Fibroblast of lung (primary cell): ENCODE data around the gene GIMAP7. TPM values are rescaled to one million over a fixed set of nuclear protein-coding genes. Genes with fewer than 3 reads are reported as not detected.
"Not testable (repeated sequence)": the region's sequence is repeated elsewhere in the genome, so short reads cannot be mapped to it uniquely, and the experiment has no call there.

Experiments used
- DNase-seq, 2 donors: peaks; one replicate each; pipeline versions ENCODE4 v3.0.0 to v3.0.0-alpha.2; 2010; ENCODE audit warnings: low read depth in 2 of 2
- H2AFZ ChIP-seq: 2 replicates; pipeline ENCODE4 v1.5.1; 2012; ENCODE audit warnings: low read length, control low read depth, inconsistent platforms
- H3K27ac ChIP-seq: 2 replicates; pipeline ENCODE4 v1.5.1; 2011; ENCODE audit warnings: low read length, control low read depth; ENCODE audit not compliant: insufficient read depth
- H3K27me3 ChIP-seq: 2 replicates; pipeline ENCODE4 v1.5.1; 2011; ENCODE audit warnings: mild to moderate bottlenecking, low read length; ENCODE audit not compliant: control insufficient read depth, insufficient read depth
- H3K36me3 ChIP-seq: 2 replicates; pipeline ENCODE4 v1.5.1; 2011; ENCODE audit warnings: low read length; ENCODE audit not compliant: control insufficient read depth, insufficient read depth
- H3K4me1 ChIP-seq: 2 replicates; pipeline ENCODE4 v1.5.1; 2011; ENCODE audit warnings: low read length; ENCODE audit not compliant: control insufficient read depth, insufficient read depth; ENCODE audit errors: extremely low read depth
- H3K4me2 ChIP-seq: 2 replicates; pipeline ENCODE4 v1.5.1; 2011; ENCODE audit warnings: low read length, control low read depth; ENCODE audit not compliant: insufficient read depth; ENCODE audit errors: extremely low read depth
- H3K4me3 ChIP-seq, 4 experiments: fragments of 200-600 bp in 1 of 4; sonication (generic) in 1 of 4; replicated peaks in 1 of 4; 2 replicates each; pipeline ENCODE4 v1.5.1; 2011 to 2016; ENCODE audit warnings: low read length in 4 of 4, low read depth in 3 of 4, mild to moderate bottlenecking in 3 of 4, control low read depth in 2 of 4, inconsistent platforms in 1 of 4, mixed read lengths in 1 of 4; ENCODE audit not compliant: insufficient read depth in 1 of 4; ENCODE audit errors: control extremely low read depth in 1 of 4
- H3K79me2 ChIP-seq: 2 replicates; pipeline ENCODE4 v1.5.1; 2012; ENCODE audit warnings: mild to moderate bottlenecking, low read length, inconsistent platforms; ENCODE audit not compliant: control insufficient read depth, insufficient read depth
- H3K9ac ChIP-seq: 2 replicates; pipeline ENCODE4 v1.5.1; 2011; ENCODE audit warnings: mild to moderate bottlenecking, low read length, control low read depth; ENCODE audit not compliant: insufficient read depth
- H3K9me3 ChIP-seq: 2 replicates; pipeline ENCODE4 v1.5.1; 2012; ENCODE audit warnings: low read depth, low read length; ENCODE audit not compliant: control insufficient read depth, insufficient read depth
- H4K20me1 ChIP-seq: 2 replicates; pipeline ENCODE4 v1.5.1; 2011; ENCODE audit warnings: low read length; ENCODE audit not compliant: control insufficient read depth, insufficient read depth; ENCODE audit errors: extremely low read depth
- EZH2 ChIP-seq: IDR thresholded peaks from 2 replicates; pipeline ENCODE4 v1.5.1; 2012; ENCODE audit warnings: low read length, control low read depth, mild to moderate bottlenecking; ENCODE audit errors: missing control alignments
- polyA plus RNA-seq, 2 donors: library from polyadenylated mRNA; depleted of rRNA in 1 of 2; stranded (reverse) in 1 of 2; unstranded in 1 of 2; fragments of >200 nt; gene quantifications; 2 replicates each; pipeline ENCODE4 v1.2.1, GENCODE V29; 2011 to 2012; ENCODE audit warnings: missing spikeins in 1 of 2
- total RNA-seq: library from RNA; depleted of rRNA; stranded (reverse); fragments of >200 nt; gene quantifications from 2 replicates; pipeline ENCODE4 v1.2.1, GENCODE V29; 2014
- TF ChIP-seq, protein P1 (sequence below), 2 donors: IDR thresholded peaks in 1 of 2; conservative IDR thresholded peaks in 1 of 2; 1 replicate in 1 of 2; 2 replicates in 1 of 2; pipeline ENCODE4 v1.5.1; 2011 to 2012; ENCODE audit warnings: low read length in 2 of 2, control low read depth in 1 of 2, inconsistent platforms in 1 of 2, low read depth in 1 of 2, mild to moderate bottlenecking in 1 of 2

The GIMAP7 gene
- total and polyA plus RNA-seq, 2 donors (not counting 1 experiment from before 2014, with no cell fraction given): not detected

- not testable (repeated sequence) for H3K27ac ChIP-seq, H2AFZ ChIP-seq, H3K4me3 ChIP-seq, H3K79me2 ChIP-seq, H3K4me1 ChIP-seq, H4K20me1 ChIP-seq, DNase-seq, H3K4me2 ChIP-seq, H3K9ac ChIP-seq, H3K27me3 ChIP-seq, H3K9me3 ChIP-seq, H3K36me3 ChIP-seq
Observed at GRCh38 chr7:150484071-150484470, 30.6 kb upstream of the GIMAP7 start.

- H3K27ac ChIP-seq: no peak overlapping the region
- no peaks in the 10 kb centered on the region for H3K4me1 ChIP-seq
- H2AFZ ChIP-seq: no peak overlapping the region
- no peak overlapping the region for H3K4me2 ChIP-seq
- no peaks in the 10 kb centered on the region for H3K27me3 ChIP-seq
- DNase-seq: no peak
- H3K9me3 ChIP-seq: no peaks in the 10 kb centered on the region
- H3K79me2 ChIP-seq: no peaks in the 10 kb centered on the region
- no peak overlapping the region for H3K9ac ChIP-seq
- no peak for TF ChIP-seq EZH2
- TF ChIP-seq, protein P1, sequence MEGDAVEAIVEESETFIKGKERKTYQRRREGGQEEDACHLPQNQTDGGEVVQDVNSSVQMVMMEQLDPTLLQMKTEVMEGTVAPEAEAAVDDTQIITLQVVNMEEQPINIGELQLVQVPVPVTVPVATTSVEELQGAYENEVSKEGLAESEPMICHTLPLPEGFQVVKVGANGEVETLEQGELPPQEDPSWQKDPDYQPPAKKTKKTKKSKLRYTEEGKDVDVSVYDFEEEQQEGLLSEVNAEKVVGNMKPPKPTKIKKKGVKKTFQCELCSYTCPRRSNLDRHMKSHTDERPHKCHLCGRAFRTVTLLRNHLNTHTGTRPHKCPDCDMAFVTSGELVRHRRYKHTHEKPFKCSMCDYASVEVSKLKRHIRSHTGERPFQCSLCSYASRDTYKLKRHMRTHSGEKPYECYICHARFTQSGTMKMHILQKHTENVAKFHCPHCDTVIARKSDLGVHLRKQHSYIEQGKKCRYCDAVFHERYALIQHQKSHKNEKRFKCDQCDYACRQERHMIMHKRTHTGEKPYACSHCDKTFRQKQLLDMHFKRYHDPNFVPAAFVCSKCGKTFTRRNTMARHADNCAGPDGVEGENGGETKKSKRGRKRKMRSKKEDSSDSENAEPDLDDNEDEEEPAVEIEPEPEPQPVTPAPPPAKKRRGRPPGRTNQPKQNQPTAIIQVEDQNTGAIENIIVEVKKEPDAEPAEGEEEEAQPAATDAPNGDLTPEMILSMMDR (conservative IDR thresholded peaks at IDR 0.05 in 1 of 2, IDR thresholded peaks at IDR 0.05 in 1 of 2; ENCODE audit: low read depth in 1 of 2, low read length in 2 of 2): no peak
- H3K36me3 ChIP-seq: no peaks in the 10 kb centered on the region
- no peaks in the 10 kb centered on the region for H4K20me1 ChIP-seq
- no peak overlapping the region for H3K4me3 ChIP-seq
Observed at GRCh38 chr7:150487625-150488024, 27.0 kb upstream of the GIMAP7 start.

DNA sequence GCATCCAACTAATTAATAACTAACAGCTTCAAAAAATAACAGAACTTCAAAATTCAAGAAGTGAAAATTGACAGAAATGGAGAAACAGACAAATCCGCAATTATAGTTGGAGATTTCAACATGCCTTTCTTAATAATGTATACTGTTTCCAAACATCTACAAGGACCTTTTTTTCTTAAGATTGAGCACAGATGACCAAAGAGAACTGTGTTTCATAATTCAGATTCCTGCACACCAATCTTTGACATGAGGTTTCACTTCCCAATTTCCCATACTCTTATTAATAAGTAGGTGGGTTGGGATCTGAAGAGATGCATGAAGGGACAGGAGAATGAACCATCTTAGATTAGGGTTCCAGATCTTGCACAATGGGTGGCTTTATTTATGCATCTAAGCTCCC is 24.9 kb upstream of the GIMAP7 start:
- H3K79me2 ChIP-seq: no peaks in the 10 kb centered on the region
- H3K27ac ChIP-seq: no peak overlapping the region
- H3K4me1 ChIP-seq: no peaks in the 10 kb centered on the region
- no peak overlapping the region for H3K4me3 ChIP-seq
- no peak for DNase-seq
- no peak overlapping the region for H2AFZ ChIP-seq
- H4K20me1 ChIP-seq: no peaks in the 10 kb centered on the region
- TF ChIP-seq, protein P1 (conservative IDR thresholded peaks at IDR 0.05 in 1 of 2, IDR thresholded peaks at IDR 0.05 in 1 of 2; ENCODE audit: low read depth in 1 of 2, low read length in 2 of 2): no peak
- no peak for TF ChIP-seq EZH2
- no peak overlapping the region for H3K9ac ChIP-seq
- no peaks in the 10 kb centered on the region for H3K9me3 ChIP-seq
- H3K27me3 ChIP-seq: no peaks in the 10 kb centered on the region
- H3K36me3 ChIP-seq: no peaks in the 10 kb centered on the region
- H3K4me2 ChIP-seq: no peak overlapping the region

GRCh38 chr7:150493442-150493841 is 21.2 kb upstream of the GIMAP7 start:
- not testable (repeated sequence) for H3K27me3 ChIP-seq, H3K9ac ChIP-seq, DNase-seq, H3K79me2 ChIP-seq, H3K4me2 ChIP-seq, H3K4me1 ChIP-seq, H2AFZ ChIP-seq, H4K20me1 ChIP-seq, H3K9me3 ChIP-seq, H3K27ac ChIP-seq, H3K36me3 ChIP-seq, H3K4me3 ChIP-seq
